Hepatic stellate cell (primary cell): ENCODE results near the gene NUAK2.

Experiments
- DNase-seq: peaks from one replicate; pipeline ENCODE4 v3.0.0; 2011; ENCODE audit warnings: low spot score

NUAK2 gene

GRCh38 chr1:205273551-205273982 lies 48.0 kb downstream of the NUAK2 start:
- DNase-seq, result peak; percentile 92

GRCh38 chr1:205272536-205272935 lies 49.0 kb downstream of the NUAK2 start:
- no peak for DNase-seq

DNA sequence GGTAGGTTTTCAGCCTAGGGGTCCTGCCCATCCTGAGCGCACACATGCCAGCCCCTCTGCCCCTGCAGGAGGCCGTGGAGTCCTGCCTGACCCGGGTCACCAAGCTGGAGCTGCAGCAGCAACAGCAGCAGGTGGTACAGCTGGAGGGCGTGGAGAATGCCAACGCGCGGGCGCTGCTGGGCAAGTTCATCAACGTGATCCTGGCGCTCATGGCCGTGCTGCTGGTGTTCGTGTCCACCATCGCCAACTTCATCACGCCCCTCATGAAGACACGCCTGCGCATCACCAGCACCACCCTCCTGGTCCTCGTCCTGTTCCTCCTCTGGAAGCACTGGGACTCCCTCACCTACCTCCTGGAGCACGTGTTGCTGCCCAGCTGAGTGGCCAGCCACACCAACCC lies 49.8 kb downstream of the NUAK2 start:
- no peak for DNase-seq

GRCh38 chr1:205271277-205271676 lies 50.3 kb downstream of the NUAK2 start:
- no peak for DNase-seq

DNA sequence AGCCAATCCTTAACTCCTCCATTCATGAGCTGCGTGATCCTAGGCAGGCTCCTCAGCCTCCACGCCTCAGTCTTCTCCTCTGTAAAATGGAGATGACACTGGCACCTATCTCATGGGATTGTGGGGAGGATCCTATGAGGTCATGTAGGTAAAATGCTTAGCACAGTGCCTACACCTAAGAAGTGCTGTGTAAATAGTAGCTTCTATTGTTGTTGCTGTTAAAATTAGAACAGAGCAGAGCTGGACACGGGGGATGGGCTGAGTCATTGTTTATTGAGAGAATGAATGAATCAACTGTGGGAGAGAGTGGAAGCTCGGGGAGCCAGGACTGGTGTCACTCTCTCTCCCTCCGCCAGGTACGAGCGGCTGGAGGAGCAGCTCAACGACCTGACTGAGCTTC lies 50.8 kb downstream of the NUAK2 start:
- peak; percentile 76 for DNase-seq

DNA sequence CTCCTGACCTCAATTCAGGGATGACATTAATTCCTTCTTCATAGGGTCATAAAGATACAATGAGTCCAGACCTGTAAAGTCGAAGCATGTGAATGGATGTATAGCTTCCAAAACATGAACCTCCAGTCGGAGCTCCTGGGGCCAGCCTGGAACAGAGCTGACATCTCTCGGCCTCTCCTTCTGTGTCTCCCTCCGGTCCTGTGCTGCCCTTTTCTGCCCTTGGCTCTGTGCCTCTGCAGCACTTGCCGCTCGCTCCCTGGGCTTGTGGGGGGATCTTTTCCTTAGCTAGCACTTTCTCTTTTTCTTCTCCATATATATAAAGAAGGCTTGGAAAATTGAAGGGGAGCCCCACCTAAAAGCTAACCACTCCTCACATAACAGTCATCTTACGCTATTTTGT lies 51.3 kb downstream of the NUAK2 start:
- DNase-seq, result no peak

DNA sequence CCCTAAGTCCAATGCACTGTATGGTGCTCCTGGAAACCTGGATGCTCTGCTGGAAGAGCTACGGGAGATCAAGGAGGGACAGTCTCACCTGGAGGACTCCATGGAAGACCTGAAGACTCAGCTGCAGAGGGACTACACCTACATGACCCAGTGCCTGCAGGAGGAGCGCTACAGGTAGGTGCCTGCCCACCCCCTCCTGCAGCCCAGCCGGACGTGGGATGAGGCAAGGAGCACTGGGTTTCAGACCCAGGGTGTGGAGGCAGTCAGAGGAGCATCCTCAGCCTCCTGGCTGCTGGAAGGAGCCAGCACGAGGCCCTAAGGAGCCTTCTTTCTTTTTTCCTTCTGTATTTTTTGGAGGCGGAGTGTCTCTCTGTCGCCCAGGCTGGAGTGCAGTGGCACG lies 51.8 kb downstream of the NUAK2 start:
- DNase-seq, result no peak

DNA sequence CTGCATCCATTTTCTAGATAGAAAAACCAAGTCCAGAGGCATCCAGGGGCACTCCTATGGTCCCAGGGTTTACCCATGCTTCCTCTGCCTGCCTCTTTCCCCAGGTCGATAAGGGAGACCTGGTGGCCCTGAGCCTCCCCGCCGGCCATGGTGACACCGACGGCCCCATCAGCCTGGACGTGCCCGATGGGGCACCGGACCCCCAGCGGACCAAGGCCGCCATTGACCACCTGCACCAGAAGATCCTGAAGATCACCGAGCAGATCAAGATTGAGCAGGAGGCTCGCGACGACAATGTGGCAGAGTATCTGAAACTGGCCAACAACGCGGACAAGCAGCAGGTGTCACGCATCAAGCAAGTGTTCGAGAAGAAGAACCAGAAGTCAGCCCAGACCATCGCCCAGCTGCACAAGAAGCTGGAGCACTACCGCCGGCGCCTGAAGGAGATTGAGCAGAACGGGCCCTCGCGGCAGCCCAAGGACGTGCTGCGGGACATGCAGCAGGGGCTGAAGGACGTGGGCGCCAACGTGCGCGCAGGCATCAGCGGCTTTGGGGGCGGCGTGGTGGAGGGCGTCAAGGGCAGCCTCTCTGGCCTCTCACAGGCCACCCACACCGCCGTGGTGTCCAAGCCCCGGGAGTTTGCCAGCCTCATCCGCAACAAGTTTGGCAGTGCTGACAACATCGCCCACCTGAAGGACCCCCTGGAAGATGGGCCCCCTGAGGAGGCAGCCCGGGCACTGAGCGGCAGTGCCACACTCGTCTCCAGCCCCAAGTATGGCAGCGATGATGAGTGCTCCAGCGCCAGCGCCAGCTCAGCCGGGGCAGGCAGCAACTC lies 52.5 kb downstream of the NUAK2 start:
- no peak for DNase-seq

GRCh38 chr1:205267306-205267902 lies 54.1 kb downstream of the NUAK2 start:
- DNase-seq, result no peak

DNA sequence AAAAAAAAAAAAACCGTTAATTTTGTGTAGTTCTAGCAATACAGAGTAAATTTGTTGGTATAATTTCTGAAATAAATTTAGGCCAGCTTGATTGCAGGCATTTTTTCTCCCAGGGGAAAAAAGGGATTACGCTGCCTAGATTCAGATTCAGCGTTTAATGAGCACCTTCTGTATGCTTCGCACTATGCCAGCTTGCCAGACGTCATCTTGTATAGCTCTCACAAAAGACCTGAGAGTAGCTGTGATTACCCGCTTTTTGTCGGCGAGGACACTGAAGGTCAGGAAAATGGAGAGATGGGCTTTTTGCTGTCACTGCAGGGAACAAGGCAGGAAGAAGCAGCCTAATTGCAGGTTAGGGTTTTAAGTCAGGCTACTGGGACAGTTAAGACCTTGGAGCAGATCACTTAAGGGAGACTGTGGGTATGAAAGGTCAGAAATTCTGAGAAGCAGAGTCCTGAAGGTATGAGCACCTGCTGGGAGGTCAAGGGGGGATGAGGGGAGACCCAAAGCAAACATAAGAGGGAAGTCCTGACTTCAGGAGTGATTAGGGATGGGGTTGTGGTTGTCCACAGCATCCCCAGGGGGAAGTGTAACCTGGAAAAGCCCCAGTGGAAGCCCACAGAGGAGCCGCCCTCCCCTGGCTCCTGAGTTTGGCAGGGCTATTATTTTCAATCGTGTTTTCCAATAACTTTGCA lies 54.8 kb downstream of the NUAK2 start:
- no peak for DNase-seq

DNA sequence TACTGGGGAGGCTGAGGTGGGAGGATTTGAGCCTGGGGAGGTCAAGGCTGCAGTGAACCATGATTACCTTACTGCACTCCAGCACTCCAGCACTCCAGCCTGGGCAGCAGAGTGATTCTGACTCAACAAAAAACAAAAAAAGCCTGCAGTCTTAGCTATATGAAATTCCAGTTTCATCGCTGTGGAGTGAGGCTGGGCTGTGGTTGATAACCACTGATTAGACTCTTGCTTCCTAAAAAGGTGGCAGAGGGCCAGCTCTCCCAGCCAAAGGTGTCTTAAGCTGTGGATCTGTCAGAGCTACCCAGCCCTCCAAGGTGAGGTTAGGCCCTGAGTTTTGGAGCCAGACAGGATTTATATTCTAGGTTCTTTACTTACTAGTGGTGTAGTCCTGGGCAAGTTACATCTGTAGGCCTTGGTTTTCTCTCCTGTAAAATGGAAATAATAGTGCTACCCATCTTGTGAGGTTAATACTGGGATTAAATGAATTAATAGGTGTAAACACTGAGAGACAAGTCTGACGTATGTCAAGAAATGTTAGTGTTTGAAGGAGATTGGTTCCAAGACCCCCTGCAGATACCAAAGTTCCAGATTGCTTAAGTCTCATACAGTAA lies 57.9 kb downstream of the NUAK2 start:
- DNase-seq, result no peak

DNA sequence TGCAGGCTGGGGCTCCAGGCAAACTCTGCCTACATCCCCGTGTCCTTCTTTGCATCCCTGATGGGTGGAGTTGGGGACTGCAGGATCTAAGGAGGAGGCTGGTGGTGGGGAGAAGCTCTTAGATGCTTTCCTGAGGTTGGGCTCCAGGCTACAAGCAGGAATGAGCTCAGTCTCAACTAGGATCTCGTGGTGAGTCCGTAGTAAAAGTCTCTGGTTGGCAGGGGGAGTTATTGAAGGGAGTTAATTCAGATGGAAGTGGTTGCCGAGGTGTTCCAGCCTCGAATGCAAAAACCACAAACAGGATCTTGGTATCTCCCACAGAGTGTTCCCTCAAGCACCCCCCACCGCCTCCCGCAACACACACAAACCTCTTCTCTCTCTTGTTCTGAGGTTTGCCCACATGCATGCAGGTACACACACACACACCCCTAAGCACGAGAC lies 58.8 kb downstream of the NUAK2 start:
- peak; percentile 35 for DNase-seq

GRCh38 chr1:205261946-205262691 lies 59.4 kb downstream of the NUAK2 start:
- peak; percentile 54 for DNase-seq

DNA sequence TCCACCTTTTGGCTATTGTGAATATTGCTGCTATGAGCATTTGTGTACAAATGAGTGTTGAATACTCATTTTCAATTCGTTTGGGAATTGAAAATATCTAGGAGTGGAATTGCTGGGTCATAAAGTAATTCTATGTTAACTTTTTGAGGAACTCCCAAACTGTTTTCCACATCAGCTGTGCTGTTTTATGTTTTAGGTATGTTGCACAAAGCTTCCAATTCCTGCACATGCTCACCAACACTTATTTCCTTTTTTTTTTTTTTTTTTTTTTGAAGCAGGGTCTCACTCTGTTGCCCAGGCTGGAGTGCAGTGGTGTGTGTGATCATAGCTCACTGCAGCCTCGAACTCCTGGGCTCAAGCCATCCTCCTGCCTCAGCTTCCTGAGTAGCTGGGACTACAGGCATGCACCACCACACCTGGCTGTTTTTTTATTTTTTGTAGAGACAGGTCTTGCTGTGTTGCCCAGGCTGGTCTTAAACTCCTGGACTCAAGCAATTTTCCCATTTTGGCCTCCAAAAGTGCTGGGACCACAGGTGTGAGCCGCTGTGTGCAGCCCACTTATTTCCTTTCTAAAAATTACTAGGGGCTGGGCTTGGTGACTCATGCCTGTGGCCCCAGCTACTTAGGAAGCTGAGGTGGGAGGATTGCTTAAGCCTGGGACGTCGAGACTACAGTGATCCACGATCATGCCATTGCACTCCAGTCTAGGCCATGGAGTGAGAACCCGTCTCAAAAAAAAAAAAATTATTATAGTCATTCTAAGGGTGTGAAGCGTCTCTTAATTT lies 60.4 kb downstream of the NUAK2 start:
- no peak for DNase-seq

DNA sequence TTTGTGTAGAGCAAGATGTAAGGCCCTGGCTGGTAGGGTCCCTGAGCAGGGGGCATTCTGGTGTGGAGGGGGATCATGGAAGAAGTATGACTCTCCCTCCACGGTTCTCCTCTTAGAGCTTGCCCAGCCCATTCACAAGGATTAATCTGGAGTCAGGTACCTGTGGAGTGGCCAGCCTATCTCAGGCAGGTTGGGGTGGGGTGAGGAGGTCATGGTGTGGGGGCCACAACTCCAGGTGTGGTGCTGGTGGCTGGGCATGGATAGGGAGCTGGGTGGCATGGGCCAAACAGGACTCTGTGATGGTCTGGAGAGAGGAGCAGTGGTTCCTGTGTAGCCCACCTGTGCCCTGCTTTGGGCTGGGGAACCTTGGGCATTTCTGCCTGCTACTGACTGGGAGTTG lies 61.5 kb downstream of the NUAK2 start:
- DNase-seq, result no peak

GRCh38 chr1:205259324-205259832 lies 62.2 kb downstream of the NUAK2 start:
- no peak for DNase-seq

GRCh38 chr1:205258719-205259118 lies 62.8 kb downstream of the NUAK2 start:
- no peak for DNase-seq

DNA sequence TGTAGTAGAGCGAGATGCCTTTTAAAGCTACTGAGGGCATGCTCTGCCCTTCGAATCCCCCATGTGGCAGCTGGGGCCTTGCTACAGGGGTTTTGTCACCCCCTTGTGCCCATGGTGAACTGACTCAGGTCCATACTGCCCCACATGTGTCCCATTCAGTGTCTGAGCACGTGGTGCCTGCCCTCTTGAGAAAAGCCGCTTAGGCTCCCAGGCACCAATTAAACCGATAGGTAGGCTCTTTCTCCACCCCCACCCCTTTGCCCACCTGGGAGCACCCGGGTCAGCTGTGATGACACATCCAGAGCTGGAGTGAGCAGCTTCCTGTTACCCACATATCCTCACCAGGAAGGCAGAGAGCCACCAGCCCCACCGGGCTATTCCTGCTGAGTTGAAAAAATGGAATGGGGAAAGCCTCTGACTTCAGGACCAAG lies 63.3 kb downstream of the NUAK2 start:
- DNase-seq, result no peak

DNA sequence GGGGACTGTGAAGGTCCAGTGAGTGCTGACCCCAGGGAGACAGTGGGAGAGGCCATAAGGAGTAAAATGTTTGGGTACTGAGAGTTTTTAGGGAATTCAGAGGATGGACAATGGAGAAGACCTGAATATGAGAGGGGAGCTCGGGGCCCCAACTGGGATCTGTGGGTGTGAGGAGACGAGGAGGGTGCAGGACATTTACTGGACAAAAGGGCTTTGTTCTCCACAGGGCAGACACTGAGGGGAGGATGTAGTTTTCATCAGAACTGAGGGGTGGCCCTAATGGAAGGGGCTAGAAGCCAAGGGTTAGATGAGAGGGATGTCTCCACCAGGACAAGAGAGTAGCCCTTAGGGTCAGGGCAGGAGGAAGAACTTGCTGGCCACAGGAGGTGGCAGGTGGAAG lies 63.8 kb downstream of the NUAK2 start:
- DNase-seq, result no peak

GRCh38 chr1:205256951-205257625 lies 64.5 kb downstream of the NUAK2 start:
- DNase-seq, result no peak
